ENCODE measurements around the gene FAM184B.

- TF ChIP-seq CTCF (IDR thresholded peaks at IDR 0.05; ENCODE audit: low read length): no peak
- TF ChIP-seq EZH2 (optimal IDR thresholded peaks at IDR 0.05; ENCODE audit: low read depth, low read length): no peak
- no peak for TF ChIP-seq EZH2phosphoT487 (IDR thresholded peaks at IDR 0.05; ENCODE audit: low read length)
Measured at GRCh38 chr4:17760626-17761025, 20.8 kb downstream of the FAM184B start.
